ENCODE data around the gene C10orf120. TPM values are rescaled to one million over a fixed set of nuclear protein-coding genes. Genes with fewer than 3 reads are reported as not detected.

C10orf120 gene
- total RNA-seq, 2 donors from 2014 or later, result not detected

GRCh38 chr10:122664501-122664900 is 35.1 kb downstream of the C10orf120 start:
- DNase-seq (ENCODE audit: low spot score), result no peak
- no peaks in the 10 kb centered on the region for H3K36me3 Mint-ChIP-seq
- peaks cover 13 to 42% of the 10 kb centered on the region in 2 donors for H3K27me3 Mint-ChIP-seq
- H3K9me3 Mint-ChIP-seq, result no peaks in the 10 kb centered on the region
- no peak overlapping the region for H3K4me3 Mint-ChIP-seq
- no peak overlapping the region for H3K27ac Mint-ChIP-seq
- no peak for ATAC-seq
- H3K4me1 Mint-ChIP-seq (ENCODE audit: low read depth in 2 of 2), result no peaks in the 10 kb centered on the region

- Mint-ChIP-seq H3K4me3 (no peak overlapping the region), H3K27me3 (peaks cover 13 to 42% of the 10 kb centered on the region in 2 donors), H3K36me3 (no peaks in the 10 kb centered on the region), H3K9me3 (no peaks in the 10 kb centered on the region), H3K27ac (no peak overlapping the region), H3K4me1 (ENCODE audit: low read depth in 2 of 2) (no peaks in the 10 kb centered on the region)
- ATAC-seq (no peak), DNase-seq (ENCODE audit: low spot score) (no peak)
These were observed 36.0 kb downstream of the C10orf120 start for GRCh38 chr10:122663516-122664130.

DNA sequence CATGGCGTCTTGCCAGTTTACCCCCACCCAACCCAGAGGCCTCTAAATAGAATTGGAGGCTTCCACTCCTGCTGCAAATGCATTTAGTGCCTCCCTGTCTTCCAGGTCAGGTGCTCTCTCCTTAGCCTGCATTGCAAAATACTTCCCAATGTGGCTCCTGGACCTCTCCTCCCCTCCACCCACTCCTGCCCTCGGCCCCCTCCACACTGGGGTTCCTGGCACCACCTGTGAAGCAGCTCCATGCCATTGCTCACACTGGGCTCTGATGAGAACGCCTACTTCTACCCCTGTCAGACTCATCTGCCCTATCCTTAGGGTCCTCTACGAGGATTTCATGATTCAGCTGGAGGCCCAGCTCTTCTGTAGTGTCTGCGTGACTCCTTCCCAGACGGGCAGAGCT is 37.4 kb downstream of the C10orf120 start:
- Mint-ChIP-seq H3K4me1 (ENCODE audit: low read depth in 2 of 2) (no peaks in the 10 kb centered on the region), H3K27me3 (peaks cover 9 to 33% of the 10 kb centered on the region in 2 donors), H3K9me3 (no peaks in the 10 kb centered on the region), H3K27ac (no peak overlapping the region), H3K4me3 (no peak overlapping the region), H3K36me3 (no peaks in the 10 kb centered on the region)
- ATAC-seq (no peak), DNase-seq (ENCODE audit: low spot score) (no peak)

DNA sequence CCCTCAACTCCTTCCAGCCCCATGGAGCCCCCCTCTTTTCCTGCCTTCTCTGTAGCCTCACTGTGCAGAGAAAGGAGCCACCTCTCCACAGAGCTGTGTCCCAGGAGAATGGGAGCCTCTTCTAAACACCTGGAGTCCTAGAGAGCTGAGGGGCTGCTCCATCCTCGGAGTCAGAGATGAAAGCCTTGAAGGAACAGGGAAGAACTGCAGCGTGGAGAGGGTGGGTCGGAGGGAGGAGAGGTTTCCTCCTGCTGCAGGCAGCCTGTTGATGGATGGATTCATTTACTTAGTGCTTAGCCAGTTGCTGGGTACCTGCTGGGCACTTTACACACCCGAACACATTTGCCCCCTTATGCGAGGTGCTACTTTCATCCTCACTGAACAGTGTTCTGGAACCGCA is 39.0 kb downstream of the C10orf120 start:
- Mint-ChIP-seq H3K36me3 (no peaks in the 10 kb centered on the region), H3K4me1 (ENCODE audit: low read depth in 2 of 2) (no peaks in the 10 kb centered on the region), H3K4me3 (no peak overlapping the region), H3K9me3 (no peaks in the 10 kb centered on the region), H3K27me3 (peaks cover 13 to 23% of the 10 kb centered on the region in 2 donors), H3K27ac (no peak overlapping the region)
- DNase-seq (ENCODE audit: low spot score), result no peak
- no peak for ATAC-seq

DNA sequence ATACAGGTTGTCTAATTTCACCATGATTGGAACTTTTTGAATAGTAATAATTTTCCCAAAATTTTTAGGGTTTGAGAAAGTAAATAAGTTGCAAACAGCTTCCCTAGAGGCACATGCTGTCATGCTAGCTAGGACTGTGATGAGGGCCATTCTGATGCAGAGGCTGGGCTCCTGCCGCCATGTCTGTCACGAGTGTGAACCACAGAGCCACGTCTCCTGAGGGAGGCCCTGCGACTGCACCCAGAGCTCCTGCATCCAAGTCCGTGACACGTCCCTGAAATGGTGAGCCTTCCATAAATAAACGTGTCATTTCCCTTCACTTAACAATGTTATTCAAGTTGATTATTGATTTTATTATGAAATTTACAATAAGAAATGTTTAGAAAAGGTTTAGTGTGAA is 40.0 kb downstream of the C10orf120 start:
- Mint-ChIP-seq H3K4me3 (no peak overlapping the region), H3K9me3 (no peaks in the 10 kb centered on the region), H3K27ac (no peak overlapping the region), H3K4me1 (ENCODE audit: low read depth in 2 of 2) (no peaks in the 10 kb centered on the region), H3K27me3 (peaks cover 18 to 22% of the 10 kb centered on the region in 2 donors), H3K36me3 (no peaks in the 10 kb centered on the region)
- ATAC-seq, result no peak
- DNase-seq (ENCODE audit: low spot score), result no peak

DNA sequence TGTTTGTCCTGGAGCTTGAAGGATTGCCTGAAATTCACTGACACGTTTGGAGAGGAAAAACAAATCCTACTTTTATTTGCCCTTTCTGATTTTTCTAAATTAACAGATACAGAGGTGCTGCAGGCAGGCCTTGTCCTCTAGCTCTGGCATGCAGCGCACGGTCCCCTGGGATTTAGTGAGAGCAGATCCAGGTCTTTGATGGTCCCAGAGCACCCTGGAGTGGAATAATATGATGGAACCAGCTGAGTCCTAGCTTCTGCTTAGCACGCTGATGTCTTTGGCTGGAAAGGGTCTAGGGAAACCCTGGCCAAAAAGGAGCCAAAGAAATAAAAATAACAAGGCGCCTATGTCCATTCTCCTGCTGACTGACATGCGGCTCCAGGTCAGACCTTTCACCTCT is 40.5 kb downstream of the C10orf120 start:
- no peaks in the 10 kb centered on the region for H3K36me3 Mint-ChIP-seq
- H3K4me3 Mint-ChIP-seq, result no peak overlapping the region
- no peak for DNase-seq (ENCODE audit: low spot score)
- ATAC-seq, result no peak
- no peak overlapping the region for H3K27ac Mint-ChIP-seq
- H3K4me1 Mint-ChIP-seq (ENCODE audit: low read depth in 2 of 2), result no peaks in the 10 kb centered on the region
- H3K27me3 Mint-ChIP-seq, result peaks cover 19 to 22% of the 10 kb centered on the region in 2 donors
- no peaks in the 10 kb centered on the region for H3K9me3 Mint-ChIP-seq

- Mint-ChIP-seq H3K9me3 (no peaks in the 10 kb centered on the region), H3K36me3 (no peaks in the 10 kb centered on the region), H3K4me3 (no peak overlapping the region), H3K27me3 (peaks cover 21 to 23% of the 10 kb centered on the region in 2 donors), H3K4me1 (ENCODE audit: low read depth in 2 of 2) (no peaks in the 10 kb centered on the region), H3K27ac (no peak overlapping the region)
- DNase-seq (ENCODE audit: low spot score), result no peak
- no peak for ATAC-seq
These were observed 41.1 kb downstream of the C10orf120 start for GRCh38 chr10:122658356-122659049.

GRCh38 chr10:122657729-122658128 is 41.9 kb downstream of the C10orf120 start:
- Mint-ChIP-seq H3K36me3 (no peaks in the 10 kb centered on the region), H3K9me3 (no peaks in the 10 kb centered on the region), H3K27ac (no peak overlapping the region), H3K4me3 (no peak overlapping the region), H3K27me3 (peaks cover 23 to 26% of the 10 kb centered on the region in 2 donors), H3K4me1 (ENCODE audit: low read depth in 2 of 2) (no peaks in the 10 kb centered on the region)
- DNase-seq (ENCODE audit: low spot score) (no peak), ATAC-seq (no peak)

- H3K4me1 Mint-ChIP-seq (ENCODE audit: low read depth in 2 of 2), result no peaks in the 10 kb centered on the region
- H3K4me3 Mint-ChIP-seq, result no peak overlapping the region
- H3K27ac Mint-ChIP-seq, result no peak overlapping the region
- DNase-seq (ENCODE audit: low spot score) (no peak), ATAC-seq (peak in 1 of 2 donors; percentile 15)
- H3K9me3 Mint-ChIP-seq, result no peaks in the 10 kb centered on the region
- H3K27me3 Mint-ChIP-seq, result peaks cover 23 to 26% of the 10 kb centered on the region in 2 donors
- no peaks in the 10 kb centered on the region for H3K36me3 Mint-ChIP-seq
These were observed 42.4 kb downstream of the C10orf120 start for GRCh38 chr10:122657255-122657654.

GRCh38 chr10:122656741-122657140 is 42.9 kb downstream of the C10orf120 start:
- DNase-seq (ENCODE audit: low spot score), result no peak
- Mint-ChIP-seq H3K4me3 (no peak overlapping the region), H3K4me1 (ENCODE audit: low read depth in 2 of 2) (no peaks in the 10 kb centered on the region), H3K9me3 (no peaks in the 10 kb centered on the region), H3K27me3 (peaks cover 28 to 29% of the 10 kb centered on the region in 2 donors), H3K36me3 (no peaks in the 10 kb centered on the region), H3K27ac (no peak overlapping the region)
- peak; percentile 25 to 49 for ATAC-seq

DNA sequence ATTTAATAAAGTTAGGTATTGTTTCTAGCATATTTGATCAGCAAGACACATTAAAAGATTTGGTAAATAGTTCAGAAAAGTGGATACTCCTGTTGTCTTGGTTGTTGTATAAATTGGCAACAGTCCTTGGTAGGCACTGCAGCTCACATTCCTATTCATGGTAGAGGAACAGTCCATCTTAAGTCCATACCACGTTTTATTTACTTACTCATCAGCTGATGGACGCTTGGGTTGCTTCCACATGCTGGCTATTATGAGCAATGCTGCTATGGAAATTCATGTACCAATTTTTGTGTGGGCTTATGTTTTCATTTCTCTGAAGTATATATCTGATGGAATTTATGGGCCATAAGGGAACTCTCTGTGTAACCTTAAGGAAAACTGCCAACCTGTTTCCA is 43.3 kb downstream of the C10orf120 start:
- Mint-ChIP-seq H3K27me3 (peaks cover 29% of the 10 kb centered on the region in 2 donors), H3K27ac (no peak overlapping the region), H3K4me3 (no peak overlapping the region), H3K4me1 (ENCODE audit: low read depth in 2 of 2) (no peaks in the 10 kb centered on the region), H3K9me3 (no peaks in the 10 kb centered on the region), H3K36me3 (no peaks in the 10 kb centered on the region)
- DNase-seq (ENCODE audit: low spot score) (no peak), ATAC-seq (no peak)

DNA sequence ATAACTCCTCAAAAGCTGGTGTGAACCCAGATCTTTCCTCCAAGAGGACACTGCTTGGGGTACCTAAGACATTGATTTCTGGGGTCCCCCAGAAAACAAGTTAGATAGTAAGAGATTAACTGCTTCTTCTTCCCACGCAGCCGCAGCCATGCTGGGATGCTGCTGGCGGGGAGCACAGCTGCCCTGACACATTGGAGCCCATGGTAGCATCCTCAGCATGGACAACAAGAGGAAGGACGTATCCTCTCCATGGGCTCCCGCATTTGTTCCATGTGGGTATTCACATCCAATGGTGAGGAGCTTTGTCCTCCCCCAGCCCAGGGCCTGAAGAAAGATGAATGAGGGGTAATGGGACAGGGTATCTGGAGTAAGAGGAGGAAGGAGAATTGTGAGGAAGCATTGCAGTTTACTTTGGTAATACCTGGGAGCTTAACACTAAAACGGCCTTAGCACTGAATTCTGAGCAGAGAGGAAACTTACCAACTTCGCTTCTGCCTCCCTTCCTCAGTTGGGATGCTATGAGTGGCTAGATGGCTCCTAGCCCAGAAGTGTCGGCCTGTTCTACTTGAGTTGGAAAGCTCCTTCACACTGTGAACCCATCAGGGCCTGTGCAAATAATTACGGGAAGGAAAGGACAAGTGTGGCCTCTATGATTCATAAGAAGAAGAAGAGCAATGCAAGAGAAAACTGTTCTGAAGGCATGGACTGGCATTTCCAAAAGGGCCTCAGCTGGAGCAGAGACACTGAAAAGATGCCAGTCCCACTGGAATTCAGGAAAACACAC is 43.9 kb downstream of the C10orf120 start:
- Mint-ChIP-seq H3K36me3 (no peaks in the 10 kb centered on the region), H3K9me3 (no peaks in the 10 kb centered on the region), H3K4me1 (ENCODE audit: low read depth in 2 of 2) (no peaks in the 10 kb centered on the region), H3K4me3 (no peak overlapping the region), H3K27ac (no peak overlapping the region), H3K27me3 (peaks cover 29% of the 10 kb centered on the region in 2 donors)
- ATAC-seq (no peak), DNase-seq (ENCODE audit: low spot score) (no peak)

DNA sequence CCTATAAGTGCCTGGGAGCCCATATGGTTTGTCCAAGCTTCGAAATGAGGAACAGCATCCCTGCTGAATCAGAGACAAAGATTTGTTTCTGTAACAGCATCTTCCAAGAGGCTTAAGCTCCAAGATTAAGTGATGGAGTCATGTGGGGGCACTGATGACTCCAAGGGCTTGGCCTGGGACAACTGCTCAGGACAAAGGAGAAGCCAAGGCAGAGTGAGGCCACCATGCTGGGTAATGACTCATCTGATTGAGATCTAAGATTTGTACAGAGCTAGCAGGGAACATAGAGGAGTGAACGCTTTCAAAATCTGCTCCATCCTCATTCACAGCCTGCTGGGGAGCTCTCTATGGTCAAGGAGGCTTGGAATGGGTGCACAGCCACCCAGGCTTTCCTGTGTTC is 49.3 kb downstream of the C10orf120 start:
- H3K4me3 Mint-ChIP-seq, result no peak overlapping the region
- H3K36me3 Mint-ChIP-seq, result no peaks in the 10 kb centered on the region
- ATAC-seq (no peak), DNase-seq (ENCODE audit: low spot score) (no peak)
- H3K27ac Mint-ChIP-seq, result no peak overlapping the region
- no peaks in the 10 kb centered on the region for H3K4me1 Mint-ChIP-seq (ENCODE audit: low read depth in 2 of 2)
- peaks cover 22 to 28% of the 10 kb centered on the region in 2 donors for H3K27me3 Mint-ChIP-seq
- H3K9me3 Mint-ChIP-seq, result no peaks in the 10 kb centered on the region

DNA sequence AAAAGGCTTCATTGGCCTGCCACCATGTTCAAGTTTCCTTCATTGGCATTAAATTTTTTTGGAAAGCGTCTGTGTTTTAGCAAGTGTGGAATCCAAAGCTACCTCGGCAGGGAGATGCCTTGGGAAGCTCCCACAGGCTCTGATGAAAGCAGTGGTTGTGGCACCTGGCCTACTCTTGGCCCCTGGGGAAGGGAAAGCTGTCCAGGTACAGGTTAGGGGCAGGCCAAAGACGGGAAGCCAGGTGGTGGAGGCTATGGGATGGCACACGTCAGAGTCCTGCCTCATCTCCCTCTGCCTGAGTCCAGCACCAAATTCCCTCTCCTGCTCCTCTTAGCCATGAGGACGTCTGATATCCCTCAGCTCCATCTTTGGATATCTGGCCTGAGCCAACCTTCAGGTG is 49.7 kb downstream of the C10orf120 start:
- H3K27ac Mint-ChIP-seq, result no peak overlapping the region
- DNase-seq (ENCODE audit: low spot score) (no peak), ATAC-seq (no peak)
- no peaks in the 10 kb centered on the region for H3K4me1 Mint-ChIP-seq (ENCODE audit: low read depth in 2 of 2)
- no peaks in the 10 kb centered on the region for H3K9me3 Mint-ChIP-seq
- H3K27me3 Mint-ChIP-seq, result peaks cover 17 to 26% of the 10 kb centered on the region in 2 donors
- H3K4me3 Mint-ChIP-seq, result no peak overlapping the region
- no peaks in the 10 kb centered on the region for H3K36me3 Mint-ChIP-seq

Data from natural killer cell treated with Interleukin-12 subunit alpha and Interleukin-12 subunit beta and Interleukin-15 and Interleukin-18, amount 100 ng/mL, for 72 hours (primary cell).